Measurements from ENCODE around the gene TACC2. TPM values are rescaled to one million over a fixed set of nuclear protein-coding genes. Genes with fewer than 3 reads are reported as not detected.

The TACC2 gene
- total RNA-seq, 6 experiments from 2014 or later, result 16.2 to 21.1 (median 18.8) TPM

DNA sequence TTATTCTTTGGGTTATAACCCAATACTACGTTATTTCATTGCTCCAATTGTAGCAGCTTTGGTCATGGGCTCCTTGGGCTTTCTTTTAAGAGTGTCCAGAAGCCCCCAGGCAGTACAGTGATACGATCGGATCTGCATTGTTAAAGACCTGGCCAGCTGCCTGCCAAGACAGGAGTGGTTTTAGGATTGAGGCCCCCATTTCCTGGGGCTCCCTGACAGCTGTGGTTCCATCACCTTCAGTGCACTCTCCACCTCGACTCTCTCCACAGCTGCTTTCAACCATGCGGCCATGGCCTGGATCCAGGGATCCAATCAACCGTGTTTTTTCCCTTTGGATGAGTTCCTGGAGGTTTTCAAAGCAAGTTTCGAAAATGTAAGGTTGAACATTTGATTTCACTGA, 158.7 kb downstream of the TACC2 start:
- Histone ChIP-seq H3K9me3 (no peaks in the 10 kb centered on the region), H3K27me3 (no peaks in the 10 kb centered on the region), H3K36me3 (no peaks in the 10 kb centered on the region), H3K4me3 (no peak overlapping the region), H3K27ac (peak overlapping the region; percentile 39 to 62 (median 54)), H3K4me1 (peaks cover 0 to 48% (median 18%) of the 10 kb centered on the region in 4 donors)
- no peak for DNase-seq
- TF ChIP-seq, protein P1, sequence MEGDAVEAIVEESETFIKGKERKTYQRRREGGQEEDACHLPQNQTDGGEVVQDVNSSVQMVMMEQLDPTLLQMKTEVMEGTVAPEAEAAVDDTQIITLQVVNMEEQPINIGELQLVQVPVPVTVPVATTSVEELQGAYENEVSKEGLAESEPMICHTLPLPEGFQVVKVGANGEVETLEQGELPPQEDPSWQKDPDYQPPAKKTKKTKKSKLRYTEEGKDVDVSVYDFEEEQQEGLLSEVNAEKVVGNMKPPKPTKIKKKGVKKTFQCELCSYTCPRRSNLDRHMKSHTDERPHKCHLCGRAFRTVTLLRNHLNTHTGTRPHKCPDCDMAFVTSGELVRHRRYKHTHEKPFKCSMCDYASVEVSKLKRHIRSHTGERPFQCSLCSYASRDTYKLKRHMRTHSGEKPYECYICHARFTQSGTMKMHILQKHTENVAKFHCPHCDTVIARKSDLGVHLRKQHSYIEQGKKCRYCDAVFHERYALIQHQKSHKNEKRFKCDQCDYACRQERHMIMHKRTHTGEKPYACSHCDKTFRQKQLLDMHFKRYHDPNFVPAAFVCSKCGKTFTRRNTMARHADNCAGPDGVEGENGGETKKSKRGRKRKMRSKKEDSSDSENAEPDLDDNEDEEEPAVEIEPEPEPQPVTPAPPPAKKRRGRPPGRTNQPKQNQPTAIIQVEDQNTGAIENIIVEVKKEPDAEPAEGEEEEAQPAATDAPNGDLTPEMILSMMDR (IDR thresholded peaks at IDR 0.05), result no peak
- TF ChIP-seq POLR2A (IDR thresholded peaks at IDR 0.05), result no peak
- 62% methylated on average over 7 of the region's 7 CpGs for WGBS (ENCODE audit: insufficient coverage, low coverage, low lambda C conversion rate, missing lambda C conversion rate)
- ATAC-seq, result no peak
- intact Hi-C loops (cut with DNase I), result loop anchor here in 1 of 2 donors (10.0 kb wide), 1 partner anchor 47 kb away; no protein-coding TSS in a partner anchor

DNA sequence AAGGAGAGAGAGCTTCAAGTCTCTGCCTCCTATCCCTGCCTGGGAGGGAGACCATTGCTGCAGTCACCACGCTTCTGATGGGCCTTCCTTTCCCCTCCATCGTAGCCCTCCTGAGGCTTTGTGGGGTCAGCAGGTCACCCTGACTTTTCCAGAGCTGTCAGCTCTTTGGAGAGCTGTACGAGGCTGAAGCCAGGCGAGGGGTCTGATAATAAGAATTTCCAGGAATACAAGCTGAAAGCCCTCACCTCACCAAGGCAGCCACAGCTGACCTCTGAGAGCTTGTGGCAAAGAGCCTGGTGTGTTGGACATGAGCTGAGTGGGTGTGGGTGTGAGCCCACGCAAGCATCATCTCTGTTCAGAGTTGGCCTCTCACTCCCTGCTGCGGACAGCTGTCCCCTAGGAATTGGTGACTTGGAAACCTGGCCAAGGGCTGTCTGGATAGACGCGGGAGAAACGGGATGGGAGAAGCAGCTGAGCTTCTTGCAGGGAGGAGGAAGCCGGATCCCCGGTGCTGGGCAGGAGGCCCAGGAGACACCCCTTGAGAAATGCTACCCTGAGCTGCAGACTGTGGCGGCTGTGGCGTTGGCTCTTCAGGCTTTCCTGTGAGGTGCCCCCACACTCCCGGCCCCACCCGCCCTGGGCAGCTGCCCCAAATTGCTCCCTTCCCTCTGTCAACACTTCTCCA, 160.1 kb downstream of the TACC2 start:
- H3K27me3 ChIP-seq, result no peaks in the 10 kb centered on the region
- 70% methylated on average over 4 of the region's 15 CpGs for WGBS (ENCODE audit: insufficient coverage, low coverage, low lambda C conversion rate, missing lambda C conversion rate)
- H3K4me1 ChIP-seq, result peaks cover 0 to 35% (median 12%) of the 10 kb centered on the region in 4 donors
- DNase-seq (no peak), ATAC-seq (no peak)
- no peak overlapping the region for H3K4me3 ChIP-seq
- H3K9me3 ChIP-seq, result no peaks in the 10 kb centered on the region
- intact Hi-C loops (cut with DNase I), result loop anchor here in 1 of 2 donors (10.0 kb wide), 1 partner anchor 46 kb away; no protein-coding TSS in a partner anchor
- no peaks in the 10 kb centered on the region for H3K36me3 ChIP-seq
- TF ChIP-seq, protein P1 (IDR thresholded peaks at IDR 0.05), result no peak
- TF ChIP-seq POLR2A (IDR thresholded peaks at IDR 0.05), result no peak
- H3K27ac ChIP-seq, result no peak overlapping the region

DNA sequence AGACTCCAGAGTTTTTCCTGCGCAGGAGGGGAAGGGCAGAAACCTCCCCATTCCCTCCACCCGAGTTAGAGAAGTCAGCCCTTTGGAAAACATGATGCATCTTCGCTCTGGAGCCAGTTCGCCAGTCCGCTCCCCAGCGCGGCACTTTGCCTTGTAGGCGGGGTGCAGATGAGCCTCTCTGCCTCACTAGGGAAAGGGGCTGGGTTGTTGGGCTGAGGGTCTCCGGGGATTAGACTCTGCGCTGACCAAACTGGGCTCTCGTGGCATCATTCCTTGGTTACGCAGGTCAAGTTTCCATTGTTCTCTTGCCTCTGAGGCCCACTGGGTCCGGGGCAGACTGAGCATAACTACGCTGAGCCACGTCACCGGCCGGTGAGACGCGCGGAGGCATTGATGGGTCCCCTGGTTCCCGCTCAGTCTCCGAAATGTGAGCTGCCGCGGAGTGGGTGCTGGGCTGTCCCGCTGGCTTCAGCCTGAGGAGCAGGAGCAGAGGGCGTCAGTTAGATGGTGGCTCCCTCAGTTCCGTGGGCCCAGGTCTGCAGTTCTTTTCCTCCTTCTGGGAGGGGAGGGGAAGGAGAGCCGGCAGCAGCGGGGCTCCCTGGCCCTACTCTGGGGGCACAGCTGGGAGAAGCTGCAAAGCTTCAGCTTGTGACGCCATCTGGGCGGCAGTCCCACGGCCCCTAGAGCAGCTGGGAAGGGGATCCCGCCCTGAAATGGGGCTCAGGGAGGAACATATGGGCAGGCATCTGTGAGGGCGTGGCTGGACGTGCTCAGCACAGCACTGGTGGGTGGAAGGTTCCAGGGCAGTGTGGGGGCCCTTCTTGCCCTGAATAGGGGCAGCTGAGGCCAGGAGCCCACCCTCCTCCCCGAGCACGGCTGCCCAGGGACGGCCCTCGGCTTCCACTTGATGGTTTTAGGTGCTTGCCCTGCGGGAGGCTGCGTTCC, 160.9 kb downstream of the TACC2 start:
- Histone ChIP-seq H3K4me1 (peaks cover 0 to 30% (median 9%) of the 10 kb centered on the region in 4 donors), H3K27ac (no peak overlapping the region), H3K27me3 (no peaks in the 10 kb centered on the region), H3K4me3 (no peak overlapping the region), H3K9me3 (no peaks in the 10 kb centered on the region), H3K36me3 (no peaks in the 10 kb centered on the region)
- ATAC-seq (no peak), DNase-seq (no peak)
- 86% methylated on average over 11 of the region's 41 CpGs for WGBS (ENCODE audit: insufficient coverage, low coverage, low lambda C conversion rate, missing lambda C conversion rate)
- no peak for TF ChIP-seq POLR2A (IDR thresholded peaks at IDR 0.05)
- TF ChIP-seq, protein P1 (IDR thresholded peaks at IDR 0.05), result no peak
- intact Hi-C loops (cut with DNase I), result loop anchor here in 1 of 2 donors (10.0 kb wide), 1 partner anchor 45 kb away; no protein-coding TSS in a partner anchor

DNA sequence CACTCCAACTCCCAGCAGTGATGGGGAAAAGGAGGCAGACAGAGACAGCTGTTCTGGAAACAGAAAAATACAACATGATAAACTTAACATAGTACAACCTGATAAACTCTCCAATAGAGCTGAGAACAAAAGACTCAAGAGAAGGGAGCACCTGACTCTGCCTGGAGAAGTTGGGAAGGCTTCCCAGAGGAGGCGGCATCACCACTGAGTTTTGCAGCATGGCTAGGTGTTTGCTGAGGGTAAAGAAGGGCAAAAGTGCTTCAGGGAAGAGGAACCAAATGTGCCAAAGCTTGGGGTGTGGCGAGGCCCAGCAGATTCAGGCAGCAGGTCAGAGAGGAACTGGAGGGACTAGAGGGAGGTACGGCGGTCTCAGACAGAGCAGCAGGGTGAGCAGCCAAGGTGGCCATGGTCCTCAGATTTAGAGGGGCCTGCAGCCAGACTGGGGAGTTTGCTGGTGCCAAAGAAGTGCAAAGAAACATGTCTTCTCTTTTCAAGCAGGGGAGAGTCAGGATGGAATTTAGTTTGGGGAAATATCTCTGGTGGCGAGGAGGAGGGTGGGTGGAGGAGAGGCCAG, 162.2 kb downstream of the TACC2 start:
- H3K4me3 ChIP-seq, result no peak overlapping the region
- H3K27me3 ChIP-seq, result no peaks in the 10 kb centered on the region
- no peak overlapping the region for H3K27ac ChIP-seq
- WGBS (ENCODE audit: insufficient coverage, low coverage, low lambda C conversion rate, missing lambda C conversion rate), result 75% methylated on average over 4 of the region's 5 CpGs
- TF ChIP-seq POLR2A (IDR thresholded peaks at IDR 0.05), result no peak
- TF ChIP-seq, protein P1 (IDR thresholded peaks at IDR 0.05), result no peak
- DNase-seq, result no peak
- no peaks in the 10 kb centered on the region for H3K36me3 ChIP-seq
- no peaks in the 10 kb centered on the region for H3K9me3 ChIP-seq
- intact Hi-C loops (cut with DNase I), result no loop called here
- peaks cover 0 to 36% (median 8%) of the 10 kb centered on the region in 4 donors for H3K4me1 ChIP-seq
- ATAC-seq, result no peak
